Gastrocnemius medialis (tissue), 4 donors: ENCODE measurements around the gene SYT17.

Experiments used
- POLR2A ChIP-seq, 2 donors: fragments of 450-650 bp; IDR thresholded peaks; one replicate each; pipeline ENCODE4 v1.6.1; 2017; ENCODE audit warnings: antibody characterized with exemption in 2 of 2, mild to moderate bottlenecking in 2 of 2, moderate library complexity in 2 of 2
- TF ChIP-seq, protein P1 (sequence below), 5 experiments: fragments of 450-650 bp in 3 of 5; fragments of 200-600 bp in 2 of 5; sonication (generic) in 2 of 5; IDR thresholded peaks in 4 of 5; conservative IDR thresholded peaks in 1 of 5; 1 replicate in 4 of 5; 2 replicates in 1 of 5; pipeline ENCODE4 v1.5.1; 2016 to 2019; ENCODE audit warnings: antibody characterized with exemption in 5 of 5, mild to moderate bottlenecking in 3 of 5, moderate library complexity in 3 of 5

- TF ChIP-seq, protein P1, sequence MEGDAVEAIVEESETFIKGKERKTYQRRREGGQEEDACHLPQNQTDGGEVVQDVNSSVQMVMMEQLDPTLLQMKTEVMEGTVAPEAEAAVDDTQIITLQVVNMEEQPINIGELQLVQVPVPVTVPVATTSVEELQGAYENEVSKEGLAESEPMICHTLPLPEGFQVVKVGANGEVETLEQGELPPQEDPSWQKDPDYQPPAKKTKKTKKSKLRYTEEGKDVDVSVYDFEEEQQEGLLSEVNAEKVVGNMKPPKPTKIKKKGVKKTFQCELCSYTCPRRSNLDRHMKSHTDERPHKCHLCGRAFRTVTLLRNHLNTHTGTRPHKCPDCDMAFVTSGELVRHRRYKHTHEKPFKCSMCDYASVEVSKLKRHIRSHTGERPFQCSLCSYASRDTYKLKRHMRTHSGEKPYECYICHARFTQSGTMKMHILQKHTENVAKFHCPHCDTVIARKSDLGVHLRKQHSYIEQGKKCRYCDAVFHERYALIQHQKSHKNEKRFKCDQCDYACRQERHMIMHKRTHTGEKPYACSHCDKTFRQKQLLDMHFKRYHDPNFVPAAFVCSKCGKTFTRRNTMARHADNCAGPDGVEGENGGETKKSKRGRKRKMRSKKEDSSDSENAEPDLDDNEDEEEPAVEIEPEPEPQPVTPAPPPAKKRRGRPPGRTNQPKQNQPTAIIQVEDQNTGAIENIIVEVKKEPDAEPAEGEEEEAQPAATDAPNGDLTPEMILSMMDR (IDR thresholded peaks at IDR 0.05 in 4 of 5, conservative IDR thresholded peaks at IDR 0.05 in 1 of 5): no peak
- TF ChIP-seq POLR2A (IDR thresholded peaks at IDR 0.05): no peak
These were observed 126.2 kb downstream of the SYT17 start for GRCh38 chr16:19294156-19294649.
